HG03442 (cell line): Measurements from ENCODE around the gene STK38L.

Source experiments
- ATAC-seq: cut with Tn5 transposase; IDR thresholded peaks from one replicate; pipeline ENCODE4 v1.9.1; 2021; ENCODE audit warnings: mild to moderate bottlenecking, moderate library complexity; ENCODE audit not compliant: unreplicated experiment

The STK38L gene

GRCh38 chr12:27243804-27244688 lies at the start of gene STK38L:
Gene STK38L, plus strand, starts transcription at chr12:27244286. Its CDS starts 53,435 bp downstream, at chr12:27297721.
- ATAC-seq = peak; percentile 86

- ATAC-seq = no peak
Measured at GRCh38 chr12:27194644-27195043, 49.4 kb upstream of the STK38L start.

- ATAC-seq = no peak
Measured at GRCh38 chr12:27198036-27198435, 46.0 kb upstream of the STK38L start.

GRCh38 chr12:27199638-27200300 lies 44.3 kb upstream of the STK38L start:
- ATAC-seq = no peak

GRCh38 chr12:27201169-27201568 lies 42.9 kb upstream of the STK38L start:
- no peak for ATAC-seq

DNA sequence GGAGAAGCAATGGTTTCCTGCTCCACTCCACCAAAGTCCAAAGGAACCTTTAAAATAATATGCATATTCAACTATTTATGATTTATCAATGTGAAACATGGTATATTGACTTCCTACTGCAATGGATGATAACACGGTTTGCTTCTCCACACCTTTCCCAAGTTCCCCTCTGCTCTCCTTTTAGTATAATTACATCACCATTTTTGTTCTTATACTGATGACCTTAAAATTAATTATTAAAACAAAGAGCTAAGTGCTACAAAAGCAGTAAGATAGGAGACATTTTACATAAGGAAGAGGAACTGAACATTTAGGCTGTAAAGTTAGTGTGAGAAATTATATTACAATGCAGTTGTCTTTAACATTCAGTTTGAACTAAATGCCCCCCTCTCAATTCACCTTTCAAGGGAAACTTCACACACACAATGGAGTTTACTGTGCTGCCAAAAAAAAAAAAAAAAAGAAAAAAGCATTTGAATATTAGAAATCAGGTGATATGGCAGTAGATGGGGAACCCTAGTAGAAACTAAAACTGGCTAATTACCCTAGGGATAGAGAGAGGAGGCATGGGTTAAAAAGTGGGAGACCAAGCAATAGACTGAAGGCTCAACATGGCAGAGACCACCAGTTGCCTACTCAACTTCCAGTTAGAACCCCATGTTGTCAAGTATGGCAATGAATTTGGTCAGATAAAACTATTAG lies 37.1 kb upstream of the STK38L start:
- ATAC-seq = peak; percentile 4

- ATAC-seq = peak; percentile 94
Measured at GRCh38 chr12:27207615-27208413, 36.3 kb upstream of the STK38L start.

GRCh38 chr12:27208414-27208750 lies 35.7 kb upstream of the STK38L start:
- ATAC-seq = peak; percentile 8

GRCh38 chr12:27209257-27209910 lies 34.7 kb upstream of the STK38L start:
- no peak for ATAC-seq

- ATAC-seq = no peak
Measured at GRCh38 chr12:27210187-27210586, 33.9 kb upstream of the STK38L start.

GRCh38 chr12:27212861-27213260 lies 31.2 kb upstream of the STK38L start:
- no peak for ATAC-seq

GRCh38 chr12:27213304-27213703 lies 30.8 kb upstream of the STK38L start:
- no peak for ATAC-seq

- ATAC-seq = no peak
Measured at GRCh38 chr12:27213830-27214787, 30.0 kb upstream of the STK38L start.

- ATAC-seq = no peak
Measured at GRCh38 chr12:27217590-27217989, 26.5 kb upstream of the STK38L start.

DNA sequence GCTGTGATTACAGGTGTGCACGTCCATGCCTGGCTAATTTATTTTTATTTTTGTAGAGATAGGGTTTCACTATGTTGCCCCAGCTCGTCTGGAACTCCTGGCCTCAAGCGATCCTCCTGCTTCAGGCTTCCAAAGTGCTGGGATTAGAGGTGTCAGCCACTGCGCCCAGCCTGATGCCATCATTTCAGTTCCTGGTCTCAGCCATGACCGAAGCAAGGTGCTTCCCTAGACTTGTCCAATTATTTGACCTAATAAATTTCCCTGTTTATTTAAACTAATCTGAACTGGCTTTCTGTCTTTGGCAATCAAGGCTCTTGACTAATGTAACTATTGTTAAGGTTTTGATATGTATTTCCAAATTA lies 24.4 kb upstream of the STK38L start:
- ATAC-seq = no peak

GRCh38 chr12:27220055-27220987 lies 23.8 kb upstream of the STK38L start:
- peak; percentile 64 for ATAC-seq

GRCh38 chr12:27220988-27221345 lies 23.1 kb upstream of the STK38L start:
- ATAC-seq = no peak
